Measurements from ENCODE around the gene SLC38A1. TPM values are rescaled to one million over a fixed set of nuclear protein-coding genes. Genes with fewer than 3 reads are reported as not detected.
"Not testable (repeated sequence)": the region's sequence is repeated elsewhere in the genome, so short reads cannot be mapped to it uniquely, and the experiment has no call there.

Gene SLC38A1
- total RNA-seq, 1 donor, result 203 TPM

DNA sequence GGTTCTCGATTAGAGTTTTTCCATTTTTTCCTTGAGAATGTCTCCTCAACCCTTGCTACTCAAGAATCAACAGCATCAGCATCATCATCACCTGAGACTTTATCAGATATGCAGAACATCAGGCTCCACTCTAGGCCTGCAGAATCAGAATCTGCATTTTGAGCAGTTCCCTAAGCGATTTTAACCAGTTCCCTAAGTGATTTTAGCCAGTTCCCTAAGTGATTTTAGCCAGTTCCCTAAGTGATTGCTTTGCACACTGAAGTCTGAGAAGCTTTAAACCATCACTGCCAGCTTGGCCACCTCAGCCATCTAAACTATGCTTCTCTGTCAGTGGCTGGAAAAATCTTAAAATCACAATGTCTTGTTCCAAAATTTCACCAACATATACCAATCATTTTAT lies 29.4 kb upstream of the SLC38A1 start:
- no peak overlapping the region for H3K4me3 ChIP-seq (ENCODE audit: low read depth, low read length)
- TF ChIP-seq, protein P1, sequence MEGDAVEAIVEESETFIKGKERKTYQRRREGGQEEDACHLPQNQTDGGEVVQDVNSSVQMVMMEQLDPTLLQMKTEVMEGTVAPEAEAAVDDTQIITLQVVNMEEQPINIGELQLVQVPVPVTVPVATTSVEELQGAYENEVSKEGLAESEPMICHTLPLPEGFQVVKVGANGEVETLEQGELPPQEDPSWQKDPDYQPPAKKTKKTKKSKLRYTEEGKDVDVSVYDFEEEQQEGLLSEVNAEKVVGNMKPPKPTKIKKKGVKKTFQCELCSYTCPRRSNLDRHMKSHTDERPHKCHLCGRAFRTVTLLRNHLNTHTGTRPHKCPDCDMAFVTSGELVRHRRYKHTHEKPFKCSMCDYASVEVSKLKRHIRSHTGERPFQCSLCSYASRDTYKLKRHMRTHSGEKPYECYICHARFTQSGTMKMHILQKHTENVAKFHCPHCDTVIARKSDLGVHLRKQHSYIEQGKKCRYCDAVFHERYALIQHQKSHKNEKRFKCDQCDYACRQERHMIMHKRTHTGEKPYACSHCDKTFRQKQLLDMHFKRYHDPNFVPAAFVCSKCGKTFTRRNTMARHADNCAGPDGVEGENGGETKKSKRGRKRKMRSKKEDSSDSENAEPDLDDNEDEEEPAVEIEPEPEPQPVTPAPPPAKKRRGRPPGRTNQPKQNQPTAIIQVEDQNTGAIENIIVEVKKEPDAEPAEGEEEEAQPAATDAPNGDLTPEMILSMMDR (IDR thresholded peaks at IDR 0.05; ENCODE audit: insufficient read depth, low read length), result no peak
- DNase-seq (ENCODE audit: low read depth), result no peak

DNA sequence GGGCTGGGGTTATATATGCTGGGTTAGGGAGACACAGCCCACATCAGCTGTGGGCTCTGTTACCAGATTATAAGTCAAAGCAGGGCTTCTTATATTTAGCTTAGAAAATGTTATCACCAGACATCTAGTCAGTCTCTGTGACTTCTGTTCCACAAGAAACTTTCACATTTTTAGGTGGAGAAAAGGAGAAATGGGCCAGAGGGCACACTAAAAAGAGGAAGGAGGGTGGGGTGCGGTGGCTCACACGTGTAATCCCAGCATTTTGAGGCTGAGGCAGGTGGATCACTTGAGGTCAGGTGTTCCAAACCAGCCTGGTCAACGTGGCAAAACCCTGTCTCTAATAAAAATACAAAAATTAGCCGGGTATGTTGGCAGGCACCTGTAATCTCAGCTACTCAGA lies 28.0 kb upstream of the SLC38A1 start:
- TF ChIP-seq, protein P1 (IDR thresholded peaks at IDR 0.05; ENCODE audit: insufficient read depth, low read length), result no peak
- no peak overlapping the region for H3K4me3 ChIP-seq (ENCODE audit: low read depth, low read length)
- no peak for DNase-seq (ENCODE audit: low read depth)

DNA sequence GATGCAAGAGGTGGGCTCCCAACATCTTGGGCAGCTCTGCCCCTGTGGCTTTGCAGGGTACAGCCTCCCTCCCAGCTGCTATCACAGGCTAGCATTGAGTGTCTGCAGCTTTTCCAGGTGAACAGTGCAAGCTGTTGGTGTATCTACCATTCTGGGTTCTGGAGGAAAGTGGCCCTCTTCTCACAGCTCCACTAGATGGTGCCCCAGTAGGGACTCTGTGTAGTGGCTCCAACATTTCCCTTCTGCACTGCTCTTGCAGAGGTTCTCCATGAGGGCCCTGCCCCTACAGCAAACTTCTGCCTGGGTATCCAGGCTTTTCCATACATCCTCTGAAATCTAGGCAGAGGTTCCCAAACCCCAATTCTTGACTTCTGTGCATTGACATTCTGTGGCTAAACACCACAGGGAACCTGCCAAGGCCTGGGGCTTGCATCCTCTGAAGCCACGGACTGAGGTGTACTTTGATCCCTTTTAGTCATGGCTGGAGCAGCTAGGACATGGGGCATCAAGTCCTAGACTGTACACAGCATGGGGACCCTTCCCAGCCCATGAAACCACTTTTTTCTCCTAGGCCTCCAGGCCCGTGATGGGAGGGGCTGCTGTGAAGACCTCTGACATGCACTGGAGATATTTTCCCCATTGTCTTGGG lies 24.0 kb upstream of the SLC38A1 start:
- H3K4me3 ChIP-seq (ENCODE audit: low read depth, low read length), result no peak overlapping the region
- DNase-seq (ENCODE audit: low read depth), result peak; percentile 17
- TF ChIP-seq, protein P1 (IDR thresholded peaks at IDR 0.05; ENCODE audit: insufficient read depth, low read length), result peak; percentile 31

DNA sequence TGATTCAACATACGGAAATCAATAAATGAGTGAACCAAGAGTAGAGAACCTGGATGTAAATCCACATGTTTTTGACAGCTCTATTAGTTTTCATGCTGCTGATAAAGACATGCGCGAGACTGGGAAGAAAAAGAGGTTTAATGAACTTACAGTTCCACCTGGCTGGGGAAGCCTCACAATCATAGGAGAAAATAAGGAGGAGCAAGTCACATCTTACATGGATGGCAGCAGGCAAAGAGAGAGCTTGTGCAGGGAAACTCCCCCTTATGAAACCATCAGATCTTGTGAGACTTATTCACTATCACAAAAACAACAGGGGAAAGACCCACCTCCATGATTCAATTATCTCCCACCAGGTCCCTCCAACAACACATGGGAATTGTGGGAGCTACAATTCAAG lies 23.1 kb upstream of the SLC38A1 start:
- not testable (repeated sequence) for H3K4me3 ChIP-seq (ENCODE audit: low read depth, low read length); DNase-seq (ENCODE audit: low read depth)

DNA sequence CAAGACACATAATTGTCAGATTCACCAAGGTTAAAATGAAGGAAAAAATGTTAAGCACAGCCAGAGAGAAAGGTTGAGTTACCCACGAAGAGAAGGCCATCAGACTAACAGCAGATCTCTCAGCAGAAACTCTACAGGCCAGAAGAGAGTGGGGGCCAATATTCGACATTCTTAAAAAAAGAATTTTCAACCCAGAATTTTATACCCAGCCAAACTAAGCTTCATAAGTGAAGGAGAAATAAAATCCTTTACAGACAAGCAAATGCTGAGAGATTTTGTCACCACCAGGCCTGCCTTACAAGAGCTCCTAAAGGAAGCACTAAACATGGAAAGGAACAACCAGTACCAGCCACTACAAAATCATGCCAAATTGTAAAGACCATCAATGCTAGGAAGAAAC lies 16.3 kb upstream of the SLC38A1 start:
- DNase-seq (ENCODE audit: low read depth); H3K4me3 ChIP-seq (ENCODE audit: low read depth, low read length): not testable (repeated sequence)

DNA sequence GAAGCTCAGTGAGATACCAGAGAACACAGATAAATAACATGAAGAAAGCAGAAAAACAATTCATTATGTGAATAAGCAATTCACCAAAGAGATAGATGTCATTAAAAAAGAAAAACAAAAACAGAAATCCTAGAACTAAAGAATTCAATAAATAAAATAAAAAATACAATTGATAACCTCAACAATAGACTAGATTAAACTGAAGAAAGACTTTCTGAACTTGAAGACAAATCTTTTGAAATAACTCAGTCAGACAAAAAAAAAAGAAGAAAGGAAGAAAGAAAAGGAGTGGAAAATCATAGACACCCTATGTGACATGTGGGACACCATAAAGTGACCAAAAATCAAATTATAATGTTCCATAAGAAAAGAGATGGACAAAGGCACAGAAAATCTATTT lies 14.0 kb upstream of the SLC38A1 start:
- no peak for DNase-seq (ENCODE audit: low read depth)
- no peak overlapping the region for H3K4me3 ChIP-seq (ENCODE audit: low read depth, low read length)
- TF ChIP-seq, protein P1 (IDR thresholded peaks at IDR 0.05; ENCODE audit: insufficient read depth, low read length), result no peak

DNA sequence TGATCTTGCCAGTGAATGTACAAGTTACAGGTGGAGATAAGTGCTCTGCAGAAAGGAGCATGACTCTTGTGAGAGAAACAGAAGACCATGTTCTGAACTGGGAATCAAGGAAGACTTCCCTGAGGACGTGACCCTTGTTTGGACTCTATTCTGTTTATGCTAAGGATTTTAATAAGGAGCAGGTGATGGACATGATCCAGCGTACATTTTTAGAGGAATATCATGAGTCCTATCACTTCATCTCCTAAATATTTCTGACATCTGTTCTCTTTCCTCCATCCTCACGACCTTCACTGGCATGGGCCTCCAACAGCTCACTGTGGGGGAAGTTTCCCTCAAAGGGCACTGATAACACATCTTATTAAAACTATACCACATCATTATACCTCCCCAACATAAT lies 7.9 kb upstream of the SLC38A1 start:
- no peak overlapping the region for H3K4me3 ChIP-seq (ENCODE audit: low read depth, low read length)
- TF ChIP-seq, protein P1 (IDR thresholded peaks at IDR 0.05; ENCODE audit: insufficient read depth, low read length), result no peak
- no peak for DNase-seq (ENCODE audit: low read depth)

DNA sequence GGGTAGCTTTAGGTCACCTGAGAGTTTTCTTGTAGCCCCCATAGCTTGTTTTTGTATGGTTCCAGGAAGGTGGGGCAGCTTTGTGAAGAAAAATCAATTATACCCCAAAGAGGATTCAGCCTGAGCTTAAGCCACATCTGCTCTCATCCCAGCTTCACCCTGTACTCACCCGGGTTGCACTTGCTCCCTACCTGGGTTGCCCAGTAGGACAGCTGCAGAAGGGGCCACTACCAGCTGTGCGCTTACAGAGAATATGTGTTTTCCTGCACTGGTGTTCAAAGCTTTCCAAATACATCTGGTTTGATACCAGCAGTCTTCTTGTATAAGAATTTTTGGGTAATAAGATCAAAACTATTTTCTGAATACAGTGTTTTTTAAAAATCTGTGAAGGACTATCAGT lies 3.0 kb upstream of the SLC38A1 start:
- TF ChIP-seq, protein P1 (IDR thresholded peaks at IDR 0.05; ENCODE audit: insufficient read depth, low read length), result no peak
- no peak for DNase-seq (ENCODE audit: low read depth)
- no peak overlapping the region for H3K4me3 ChIP-seq (ENCODE audit: low read depth, low read length)

Data from fibroblast of the aortic adventitia (primary cell).